GM21529 (cell line): ENCODE data around the gene CNTN4.
A peak's percentile ranks its signal among the peaks of the same experiment; 100 is the strongest.

ENCODE experiments used
- ATAC-seq: cut with Tn5 transposase; IDR thresholded peaks from one replicate; pipeline ENCODE4 v1.9.1; 2021; ENCODE audit not compliant: unreplicated experiment

Gene CNTN4

GRCh38 chr3:2148561-2149340 is 50.1 kb downstream of the CNTN4 start:
- no peak for ATAC-seq

- no peak for ATAC-seq
Observed at GRCh38 chr3:2153053-2153452, 54.4 kb downstream of the CNTN4 start.

DNA sequence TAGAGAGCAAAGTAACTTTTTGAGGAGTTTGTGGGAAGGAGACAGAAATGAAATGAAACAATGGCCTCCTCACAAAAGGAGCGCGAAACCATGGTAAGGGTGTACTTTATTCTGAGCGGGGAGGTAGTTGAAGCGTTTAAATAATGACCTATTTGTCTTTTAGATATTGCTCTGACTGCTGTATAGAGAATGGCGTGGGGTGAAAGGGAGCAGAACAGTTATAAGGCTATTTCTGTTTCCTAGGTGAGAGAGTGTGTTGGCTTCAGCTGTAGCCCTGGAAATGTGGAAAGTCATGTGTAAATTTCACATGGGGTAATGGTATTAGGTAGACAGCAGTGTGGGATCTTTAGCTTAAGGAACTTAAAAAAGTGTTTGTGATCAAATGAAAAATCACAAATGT is 54.9 kb downstream of the CNTN4 start:
- no peak for ATAC-seq

DNA sequence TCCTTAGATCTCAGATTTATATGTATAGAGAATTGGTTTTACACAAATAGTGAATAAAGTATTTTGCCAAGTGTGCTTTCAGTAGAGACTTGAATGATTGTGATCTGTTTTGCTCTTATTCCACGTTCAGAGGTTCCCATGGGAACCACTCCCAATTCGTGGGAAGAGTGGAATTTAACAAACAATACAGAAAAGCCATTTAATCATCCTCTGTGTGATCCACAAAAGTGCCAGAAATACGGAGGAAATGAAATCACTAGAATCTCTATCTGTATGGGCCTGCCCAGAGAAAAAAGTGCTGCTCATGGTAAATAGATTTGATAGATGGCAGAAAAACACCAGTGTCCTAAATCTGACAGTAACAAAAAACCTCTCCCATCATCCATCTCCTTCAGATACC is 56.0 kb downstream of the CNTN4 start:
- no peak for ATAC-seq

- peak; percentile 69 for ATAC-seq
Observed at GRCh38 chr3:2156244-2156847, 57.7 kb downstream of the CNTN4 start.

DNA sequence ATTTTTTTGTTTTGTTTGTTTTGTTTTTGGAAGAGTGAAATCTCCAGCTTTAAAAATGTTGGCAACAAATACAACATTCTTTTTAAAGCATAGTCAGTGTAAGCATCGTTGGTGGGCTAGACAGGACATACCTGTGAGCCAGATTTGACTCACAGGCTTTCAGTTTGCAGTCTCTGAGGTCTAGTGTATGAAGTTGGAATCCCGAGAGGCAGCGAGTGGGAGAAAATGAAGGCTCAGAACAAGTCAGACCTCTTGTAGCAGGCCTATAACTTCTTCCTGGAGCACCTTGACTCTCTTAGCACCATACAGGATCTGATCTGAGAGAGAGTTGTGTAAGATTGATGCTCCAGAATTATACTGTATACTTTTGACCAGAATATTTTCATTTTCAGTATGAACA is 60.2 kb downstream of the CNTN4 start:
- no peak for ATAC-seq

DNA sequence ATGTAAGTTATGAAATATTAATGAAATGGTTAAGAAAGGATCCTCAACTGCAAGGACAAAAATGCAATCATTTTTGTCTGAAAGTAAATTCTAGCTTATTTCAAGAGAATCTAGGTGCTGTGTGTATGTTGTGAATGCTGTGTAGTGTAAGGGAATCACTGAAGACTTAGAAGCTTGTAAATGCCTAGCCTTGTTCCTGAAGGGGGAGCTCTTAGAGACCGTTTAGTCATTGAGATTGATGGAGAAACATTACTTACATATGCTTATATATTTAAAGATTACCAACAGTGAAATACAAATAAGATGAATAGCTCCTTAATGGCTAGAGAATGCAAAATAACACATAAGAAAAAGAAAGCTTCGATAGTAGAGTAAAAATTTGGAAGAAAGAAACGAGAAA is 67.9 kb downstream of the CNTN4 start:
- ATAC-seq, result no peak

DNA sequence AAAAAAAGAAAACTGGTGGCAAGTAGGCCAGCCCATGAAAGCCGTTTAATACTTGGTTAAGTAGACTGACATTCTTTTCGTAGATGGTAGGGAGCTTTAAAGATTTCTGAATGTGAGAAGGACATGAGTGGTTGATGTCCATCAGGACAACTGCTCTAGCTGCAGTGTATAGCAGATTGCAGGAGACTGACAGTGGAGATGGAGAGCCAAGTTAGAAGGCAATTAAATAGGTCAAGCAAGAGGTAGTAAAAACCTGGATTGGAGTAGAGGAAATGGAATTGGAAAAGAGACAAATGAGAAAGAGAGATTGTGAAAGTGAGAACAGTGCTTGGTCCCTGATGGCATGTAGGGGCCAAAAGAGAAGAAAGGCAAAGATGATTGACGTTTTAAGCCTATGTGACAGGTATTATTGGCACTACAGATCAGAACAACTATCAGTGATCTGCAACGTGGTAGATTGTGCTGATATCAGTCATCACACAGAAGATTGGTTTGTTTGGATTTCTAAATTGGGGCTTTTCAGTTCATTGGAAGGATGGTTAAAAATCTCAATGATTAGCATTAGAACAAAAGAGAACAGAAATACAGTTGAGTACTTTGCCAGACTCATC is 74.0 kb downstream of the CNTN4 start:
- ATAC-seq, result no peak

- no peak for ATAC-seq
Observed at GRCh38 chr3:2180634-2181033, 82.0 kb downstream of the CNTN4 start.

- no peak for ATAC-seq
Observed at GRCh38 chr3:2198776-2199279, 100.2 kb downstream of the CNTN4 start.

DNA sequence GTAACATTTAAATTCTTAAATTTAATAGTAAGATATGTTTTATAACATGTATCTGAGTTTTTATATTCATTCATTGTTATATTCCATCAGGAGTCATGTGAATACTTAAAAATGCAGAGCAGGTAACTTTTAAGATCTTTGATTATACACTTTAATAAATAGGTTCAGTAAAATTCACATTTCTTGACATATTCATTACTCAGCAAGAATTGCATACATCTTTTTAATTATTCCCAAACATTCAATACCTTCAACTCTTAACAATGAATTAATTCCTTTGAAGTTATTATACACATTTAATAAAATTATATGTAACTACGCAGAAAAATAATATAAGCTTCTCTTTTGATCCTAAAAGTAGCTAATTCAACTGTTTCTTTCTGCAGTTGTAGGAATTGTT is 105.4 kb downstream of the CNTN4 start:
- no peak for ATAC-seq

DNA sequence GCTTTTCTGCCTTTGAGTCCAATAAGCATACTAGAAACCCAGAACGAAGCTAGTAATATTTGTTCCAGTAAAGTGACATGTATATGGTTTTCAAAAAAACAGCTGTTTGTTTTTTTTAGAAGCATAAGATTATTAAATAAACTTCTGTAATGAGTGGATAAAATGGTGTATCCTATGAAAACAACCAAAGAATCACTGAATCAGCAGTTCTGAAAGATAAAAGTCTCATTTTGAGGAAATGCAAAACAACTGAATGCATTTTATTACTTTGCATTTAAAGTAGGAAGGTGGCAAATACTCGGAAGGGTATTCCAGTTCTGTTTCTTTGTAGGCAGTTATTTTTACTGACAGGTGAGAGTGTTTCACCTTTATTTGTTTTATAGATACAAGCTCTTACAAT is 107.0 kb downstream of the CNTN4 start:
- ATAC-seq, result no peak

DNA sequence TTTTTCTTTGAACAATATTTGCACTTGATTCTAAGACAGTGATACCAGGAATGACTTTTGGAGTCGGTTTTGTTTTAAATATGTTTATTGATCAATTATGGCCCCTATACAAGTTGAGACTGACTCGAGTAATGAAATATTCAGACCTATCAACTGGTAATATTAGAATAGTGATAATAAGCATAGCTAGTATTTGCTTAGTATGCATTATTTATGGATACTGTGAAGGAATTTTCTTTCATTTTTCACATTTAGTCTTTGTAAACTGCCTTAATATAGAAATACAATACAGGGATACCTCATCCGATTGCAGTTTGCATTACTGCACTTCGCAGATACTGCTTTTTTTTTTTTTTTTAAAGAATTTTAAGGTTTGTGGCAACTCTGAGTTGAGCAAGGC is 107.9 kb downstream of the CNTN4 start:
- ATAC-seq, result no peak

- no peak for ATAC-seq
Observed at GRCh38 chr3:2211568-2211967, 112.9 kb downstream of the CNTN4 start.

DNA sequence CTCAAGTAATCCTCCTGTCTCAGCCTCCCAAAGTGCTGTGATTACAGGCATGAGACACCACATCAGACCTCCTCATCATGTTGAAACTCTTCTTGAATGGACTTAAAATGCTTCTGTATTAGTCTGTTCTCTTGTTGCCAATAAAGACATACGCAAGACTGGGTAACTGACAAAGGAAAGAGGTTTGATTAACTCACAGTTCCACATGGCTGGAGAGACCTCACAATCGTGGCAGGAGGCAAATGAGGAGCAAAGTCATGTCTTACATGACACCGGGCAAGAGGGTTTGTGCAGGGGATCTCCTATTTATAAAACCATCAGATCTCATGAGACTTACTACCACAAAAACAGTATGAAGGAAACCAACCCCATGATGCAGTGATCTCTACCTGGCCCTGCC is 113.5 kb downstream of the CNTN4 start:
- no peak for ATAC-seq

DNA sequence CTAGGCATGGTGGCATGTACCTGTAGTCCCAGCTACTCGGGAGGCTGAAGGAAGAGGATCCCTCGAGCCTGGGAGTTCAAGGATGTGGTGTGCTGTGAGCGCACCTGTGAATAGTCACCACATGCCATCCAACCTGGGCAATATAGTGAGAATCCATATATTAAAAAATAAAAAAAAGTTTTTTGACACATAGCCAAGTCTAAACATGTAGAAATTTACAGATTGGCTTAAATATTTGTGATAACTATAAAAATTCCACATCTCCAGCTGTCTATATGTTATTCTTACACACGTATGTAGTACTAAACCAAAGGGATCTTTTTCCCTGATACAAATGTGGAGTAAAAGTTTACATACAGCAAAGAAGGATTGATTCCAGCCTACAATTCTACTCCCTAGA is 119.7 kb downstream of the CNTN4 start:
- no peak for ATAC-seq

DNA sequence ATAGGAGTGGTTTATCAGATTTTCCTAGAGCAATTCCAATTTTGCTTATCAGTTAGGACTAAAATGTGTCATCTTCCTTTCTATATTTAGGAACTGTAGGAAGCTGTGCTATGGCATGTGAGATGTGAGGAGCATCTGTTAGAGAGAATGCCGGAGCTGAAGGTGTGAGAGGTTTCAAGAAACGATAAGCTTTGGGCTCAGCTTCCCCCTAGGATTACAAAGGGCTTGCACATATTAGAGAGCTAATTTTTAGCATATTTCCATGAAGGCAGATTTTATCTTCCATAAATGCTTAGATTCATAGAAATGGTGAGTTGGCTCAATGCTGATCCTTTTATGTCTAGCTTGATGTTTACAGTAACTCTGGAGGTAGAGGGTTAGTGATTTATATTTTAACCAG is 120.2 kb downstream of the CNTN4 start:
- no peak for ATAC-seq

- no peak for ATAC-seq
Observed at GRCh38 chr3:2236203-2236602, 137.5 kb downstream of the CNTN4 start.

DNA sequence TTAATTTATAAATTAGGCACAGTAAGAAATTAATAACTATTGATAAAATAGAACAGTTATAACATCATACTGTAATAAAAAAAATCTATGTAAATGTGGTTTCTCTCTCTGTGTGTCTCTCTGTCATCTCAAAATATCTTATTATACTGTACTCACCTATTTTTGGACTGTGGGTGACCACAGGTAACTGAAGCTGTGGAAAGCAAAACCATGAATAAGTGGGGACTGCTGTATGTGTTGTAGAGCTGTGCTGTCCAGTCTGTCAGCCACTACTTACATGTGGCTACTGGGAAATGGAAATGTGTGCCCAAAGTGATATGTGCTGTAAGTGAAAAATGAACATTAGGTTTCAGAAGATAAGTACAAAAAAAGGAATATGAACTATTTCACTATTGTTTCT is 145.5 kb downstream of the CNTN4 start:
- ATAC-seq, result no peak

GRCh38 chr3:2246873-2247648 is 148.4 kb downstream of the CNTN4 start:
- ATAC-seq, result no peak

DNA sequence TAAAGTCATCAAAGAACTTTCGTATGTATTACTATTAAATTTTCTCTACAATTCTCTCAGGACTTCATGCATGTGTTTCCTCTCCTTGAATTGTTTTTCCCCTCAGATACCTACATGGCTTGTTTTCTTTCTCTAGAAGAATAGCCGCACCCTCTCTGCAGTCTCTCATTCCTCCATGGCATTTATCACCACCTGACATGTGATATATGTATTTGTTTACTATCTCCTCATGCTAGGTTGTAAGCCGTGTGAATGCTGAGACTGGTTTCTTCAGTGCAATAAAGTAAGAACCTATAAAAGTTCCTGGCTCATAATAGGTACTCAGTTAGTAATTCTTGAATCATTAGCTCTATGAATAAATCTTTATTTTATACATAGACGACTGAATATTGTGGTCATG is 149.2 kb downstream of the CNTN4 start:
- ATAC-seq, result no peak

DNA sequence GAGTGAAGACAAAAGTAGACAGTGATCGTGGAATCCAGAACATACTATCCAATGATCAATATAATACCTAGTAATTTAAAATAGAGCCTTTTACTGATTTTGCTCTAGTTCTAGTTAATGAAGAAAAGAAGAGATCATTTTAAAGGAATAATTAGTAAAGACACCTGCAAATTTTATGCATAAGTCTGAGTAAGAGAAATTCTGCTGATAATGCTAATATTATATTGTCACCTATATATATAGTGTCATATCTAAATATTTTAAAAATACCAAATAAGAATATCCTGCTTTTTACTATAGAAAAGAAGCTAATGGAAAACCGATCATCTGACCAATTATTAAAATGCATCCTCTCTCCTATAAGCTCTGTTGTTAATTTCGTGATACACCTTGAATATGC is 152.1 kb downstream of the CNTN4 start:
- ATAC-seq, result no peak
